Gastroesophageal sphincter (tissue), 3 donors: Measurements from ENCODE around the gene TRAPPC8.

ENCODE experiments used
- EP300 ChIP-seq: sonication (generic); formaldehyde crosslinking; IDR thresholded peaks from one replicate; pipeline ENCODE4 v1.6.1; 2017; ENCODE audit warnings: antibody characterized with exemption, mild to moderate bottlenecking
- TF ChIP-seq, protein P1 (sequence below), 4 experiments: fragments of 200-600 bp in 2 of 4; fragments of 450-650 bp in 2 of 4; sonication (generic) in 1 of 4; IDR thresholded peaks; one replicate each; pipeline ENCODE4 v1.5.1; 2017 to 2019; ENCODE audit warnings: antibody characterized with exemption in 4 of 4, mild to moderate bottlenecking in 2 of 4, moderate library complexity in 2 of 4

DNA sequence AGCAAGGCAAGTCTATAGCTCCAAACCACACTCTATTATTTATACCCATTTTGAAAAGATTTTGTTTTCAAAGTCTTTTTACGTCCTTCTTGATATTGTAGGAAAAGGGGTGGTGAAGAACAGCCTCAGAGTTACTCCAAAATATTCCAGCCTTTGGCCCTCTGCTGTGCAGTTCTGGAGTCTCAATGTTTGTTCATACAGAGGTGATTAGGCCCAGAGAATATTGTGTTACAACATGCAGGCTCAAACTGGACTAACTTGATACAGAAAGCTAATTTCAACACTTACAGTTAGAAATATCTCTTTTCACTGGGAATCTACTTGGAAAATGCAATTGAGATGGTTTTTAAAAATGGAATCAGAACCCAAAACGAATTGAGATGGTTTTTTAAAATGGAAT, 141.8 kb downstream of the TRAPPC8 start:
- TF ChIP-seq, protein P1, sequence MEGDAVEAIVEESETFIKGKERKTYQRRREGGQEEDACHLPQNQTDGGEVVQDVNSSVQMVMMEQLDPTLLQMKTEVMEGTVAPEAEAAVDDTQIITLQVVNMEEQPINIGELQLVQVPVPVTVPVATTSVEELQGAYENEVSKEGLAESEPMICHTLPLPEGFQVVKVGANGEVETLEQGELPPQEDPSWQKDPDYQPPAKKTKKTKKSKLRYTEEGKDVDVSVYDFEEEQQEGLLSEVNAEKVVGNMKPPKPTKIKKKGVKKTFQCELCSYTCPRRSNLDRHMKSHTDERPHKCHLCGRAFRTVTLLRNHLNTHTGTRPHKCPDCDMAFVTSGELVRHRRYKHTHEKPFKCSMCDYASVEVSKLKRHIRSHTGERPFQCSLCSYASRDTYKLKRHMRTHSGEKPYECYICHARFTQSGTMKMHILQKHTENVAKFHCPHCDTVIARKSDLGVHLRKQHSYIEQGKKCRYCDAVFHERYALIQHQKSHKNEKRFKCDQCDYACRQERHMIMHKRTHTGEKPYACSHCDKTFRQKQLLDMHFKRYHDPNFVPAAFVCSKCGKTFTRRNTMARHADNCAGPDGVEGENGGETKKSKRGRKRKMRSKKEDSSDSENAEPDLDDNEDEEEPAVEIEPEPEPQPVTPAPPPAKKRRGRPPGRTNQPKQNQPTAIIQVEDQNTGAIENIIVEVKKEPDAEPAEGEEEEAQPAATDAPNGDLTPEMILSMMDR (IDR thresholded peaks at IDR 0.05): no peak
- no peak for TF ChIP-seq EP300
